ENCODE measurements around the gene C1R.

DNA sequence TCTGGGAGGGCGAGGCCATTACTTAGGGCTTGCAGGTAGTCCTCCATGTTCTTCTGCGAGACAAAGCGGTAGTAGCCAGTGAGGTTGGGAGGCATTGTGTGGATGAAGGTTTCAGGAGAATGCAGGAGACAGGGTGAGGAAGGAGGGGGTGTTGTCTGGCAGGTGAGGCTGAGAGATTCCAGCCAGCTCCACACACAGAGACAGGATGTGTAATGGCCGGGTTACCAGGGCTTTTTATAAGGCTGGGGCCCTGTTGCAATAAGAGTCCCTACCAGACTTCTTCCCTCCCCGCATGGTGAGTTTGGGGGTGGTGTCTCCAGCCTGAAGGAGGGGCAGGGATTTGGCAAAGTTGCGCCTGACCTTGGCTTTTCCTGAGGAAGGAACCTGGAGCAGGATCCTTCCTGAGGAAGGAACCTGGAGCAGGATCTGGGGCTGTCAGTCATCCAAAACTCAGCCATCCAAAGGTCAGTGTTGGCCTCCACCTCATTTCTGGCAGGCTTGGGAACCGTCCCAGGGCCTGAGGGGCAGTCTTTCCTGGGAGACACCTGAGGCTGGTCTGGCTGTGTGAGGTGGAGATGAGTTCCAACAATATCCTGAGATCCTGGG lies 36.5 kb upstream of the C1R start, which contains the start of gene RBP5:
- TF ChIP-seq, protein P1, sequence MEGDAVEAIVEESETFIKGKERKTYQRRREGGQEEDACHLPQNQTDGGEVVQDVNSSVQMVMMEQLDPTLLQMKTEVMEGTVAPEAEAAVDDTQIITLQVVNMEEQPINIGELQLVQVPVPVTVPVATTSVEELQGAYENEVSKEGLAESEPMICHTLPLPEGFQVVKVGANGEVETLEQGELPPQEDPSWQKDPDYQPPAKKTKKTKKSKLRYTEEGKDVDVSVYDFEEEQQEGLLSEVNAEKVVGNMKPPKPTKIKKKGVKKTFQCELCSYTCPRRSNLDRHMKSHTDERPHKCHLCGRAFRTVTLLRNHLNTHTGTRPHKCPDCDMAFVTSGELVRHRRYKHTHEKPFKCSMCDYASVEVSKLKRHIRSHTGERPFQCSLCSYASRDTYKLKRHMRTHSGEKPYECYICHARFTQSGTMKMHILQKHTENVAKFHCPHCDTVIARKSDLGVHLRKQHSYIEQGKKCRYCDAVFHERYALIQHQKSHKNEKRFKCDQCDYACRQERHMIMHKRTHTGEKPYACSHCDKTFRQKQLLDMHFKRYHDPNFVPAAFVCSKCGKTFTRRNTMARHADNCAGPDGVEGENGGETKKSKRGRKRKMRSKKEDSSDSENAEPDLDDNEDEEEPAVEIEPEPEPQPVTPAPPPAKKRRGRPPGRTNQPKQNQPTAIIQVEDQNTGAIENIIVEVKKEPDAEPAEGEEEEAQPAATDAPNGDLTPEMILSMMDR (conservative IDR thresholded peaks at IDR 0.05; ENCODE audit: low read length) = no peak
- TF ChIP-seq EZH2phosphoT487 (IDR thresholded peaks at IDR 0.05; ENCODE audit: borderline replicate concordance) = no peak
